GM18870 (cell line): ENCODE results near the gene ARHGAP27.
"Not testable (repeated sequence)": the region's sequence is repeated elsewhere in the genome, so short reads cannot be mapped to it uniquely, and the experiment has no call there.

Experiments
- ATAC-seq: cut with Tn5 transposase; IDR thresholded peaks from one replicate; pipeline ENCODE4 v1.9.1; 2021; ENCODE audit warnings: moderate library complexity; ENCODE audit not compliant: unreplicated experiment

ARHGAP27 gene

DNA sequence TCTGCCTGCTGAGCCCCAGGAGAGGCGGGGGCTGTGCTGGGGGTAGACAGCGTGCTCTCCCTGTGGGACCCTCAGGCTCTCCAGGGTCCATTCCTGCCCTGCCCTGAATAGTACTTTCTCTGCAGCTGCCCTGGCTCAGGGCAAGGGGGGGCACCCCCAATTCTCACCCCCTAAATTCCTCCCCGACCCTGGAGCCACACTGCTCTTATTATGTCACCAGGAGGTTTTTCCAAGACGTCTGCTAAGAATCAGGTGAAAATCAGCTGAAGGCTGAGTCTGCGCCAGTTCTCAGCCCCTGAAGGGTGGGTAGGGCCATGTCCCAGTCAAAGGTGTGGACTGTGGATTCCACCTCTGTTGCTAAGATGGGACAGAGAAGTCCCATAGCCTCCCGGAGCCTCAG, 66.0 kb downstream of the ARHGAP27 start:
- ATAC-seq: no peak

DNA sequence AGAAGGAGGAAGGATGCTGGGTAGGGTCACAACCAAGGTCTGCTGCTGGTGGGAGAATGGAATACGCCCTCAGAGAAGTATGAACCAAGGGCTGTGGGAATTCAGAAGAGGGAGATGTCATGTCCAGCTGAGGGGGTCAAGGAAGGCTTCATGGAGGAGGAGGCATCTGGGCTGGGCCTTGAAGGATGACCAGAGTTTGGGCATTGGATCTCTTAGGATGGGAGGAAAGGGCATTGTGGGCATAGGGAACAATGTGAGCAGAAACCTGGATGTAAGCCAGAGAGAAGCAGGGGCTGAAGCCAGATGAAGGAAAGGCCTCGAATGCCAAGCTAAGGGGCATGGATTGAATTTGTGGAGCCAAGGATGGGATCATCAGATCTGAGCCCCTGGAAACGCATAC, 66.6 kb downstream of the ARHGAP27 start:
- no peak for ATAC-seq

DNA sequence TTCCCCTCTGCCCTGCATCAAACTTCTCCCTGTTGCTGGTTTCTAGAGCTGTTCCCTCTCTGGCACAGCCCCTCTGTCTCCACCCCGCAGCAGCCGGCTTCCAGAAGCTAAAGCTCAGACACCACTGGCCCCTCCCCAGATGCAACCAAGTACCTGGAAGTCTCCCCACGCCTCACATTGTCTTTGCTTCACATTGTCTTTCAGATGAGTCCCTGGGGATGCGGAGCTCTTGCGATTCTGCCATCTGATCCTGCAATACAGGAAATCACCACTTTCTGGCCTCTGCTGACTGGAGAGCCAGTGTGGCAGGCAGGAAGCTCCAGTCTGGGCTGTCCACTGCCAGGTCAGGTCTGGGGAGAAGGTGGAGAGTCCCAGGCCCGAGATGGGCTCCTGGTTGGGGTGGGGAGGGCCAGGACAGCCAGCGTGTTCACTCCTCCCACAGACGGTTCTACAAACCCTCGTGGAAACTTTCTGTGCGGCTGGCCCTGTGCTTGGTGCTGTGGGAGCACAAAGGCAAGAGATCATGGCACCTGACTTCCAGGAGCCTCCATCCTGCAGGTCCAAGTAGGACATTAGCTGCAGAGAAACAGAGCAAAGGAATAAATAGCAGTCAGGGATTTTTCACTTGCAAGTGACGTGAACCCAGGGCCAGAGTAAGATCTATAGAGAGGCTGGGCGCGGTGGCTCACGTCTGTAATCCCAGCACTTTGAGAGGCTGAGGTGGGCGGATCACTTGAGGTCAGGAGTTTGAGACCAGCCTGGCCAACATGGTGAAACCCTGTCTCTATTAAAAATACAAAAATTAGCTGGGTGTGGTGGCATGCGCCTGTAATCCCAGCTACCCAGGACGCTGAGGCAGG, 67.9 kb downstream of the ARHGAP27 start:
- no peak for ATAC-seq

- no peak for ATAC-seq
Measured at GRCh38 chr17:45363498-45363897, 69.2 kb downstream of the ARHGAP27 start.

DNA sequence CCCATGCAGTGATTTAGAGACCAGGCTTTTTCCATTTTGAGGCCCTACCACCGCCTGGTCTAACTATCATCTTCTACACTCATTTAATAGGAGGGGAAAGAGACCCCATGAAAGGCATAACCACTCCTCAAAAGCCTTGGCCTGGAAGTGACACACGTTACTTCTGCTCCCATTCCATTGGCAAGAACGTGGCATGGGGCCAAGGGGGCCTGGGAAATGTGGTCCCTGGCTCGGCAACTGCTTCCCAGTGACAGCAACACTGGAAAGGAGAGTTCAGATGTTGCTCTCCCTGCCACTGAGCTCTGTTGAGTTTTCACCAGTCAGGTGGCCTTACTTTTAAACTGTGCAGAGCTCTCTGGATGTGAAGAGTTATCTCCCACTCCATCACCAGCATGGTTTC, 70.7 kb downstream of the ARHGAP27 start:
- ATAC-seq: no peak

DNA sequence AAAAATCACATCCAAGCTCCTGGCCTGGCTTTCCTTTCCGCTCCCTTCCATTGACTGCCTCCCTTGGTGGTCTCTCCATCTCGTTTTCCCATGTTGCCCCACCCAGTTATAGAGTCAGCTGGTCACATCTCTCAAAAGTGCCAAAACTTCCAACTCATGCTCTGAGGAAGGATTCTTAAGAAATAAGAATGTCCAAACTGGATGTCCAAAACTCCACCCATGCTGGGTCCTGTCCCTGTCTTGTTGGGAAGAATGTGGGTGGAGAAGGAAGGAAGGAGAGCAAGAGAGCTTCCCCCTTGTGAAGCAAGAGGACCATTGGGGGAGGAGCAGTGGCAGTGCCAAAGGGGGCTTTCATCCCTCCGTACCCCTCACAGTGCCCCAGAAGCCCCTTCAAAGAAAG, 71.2 kb downstream of the ARHGAP27 start:
- ATAC-seq: no peak

DNA sequence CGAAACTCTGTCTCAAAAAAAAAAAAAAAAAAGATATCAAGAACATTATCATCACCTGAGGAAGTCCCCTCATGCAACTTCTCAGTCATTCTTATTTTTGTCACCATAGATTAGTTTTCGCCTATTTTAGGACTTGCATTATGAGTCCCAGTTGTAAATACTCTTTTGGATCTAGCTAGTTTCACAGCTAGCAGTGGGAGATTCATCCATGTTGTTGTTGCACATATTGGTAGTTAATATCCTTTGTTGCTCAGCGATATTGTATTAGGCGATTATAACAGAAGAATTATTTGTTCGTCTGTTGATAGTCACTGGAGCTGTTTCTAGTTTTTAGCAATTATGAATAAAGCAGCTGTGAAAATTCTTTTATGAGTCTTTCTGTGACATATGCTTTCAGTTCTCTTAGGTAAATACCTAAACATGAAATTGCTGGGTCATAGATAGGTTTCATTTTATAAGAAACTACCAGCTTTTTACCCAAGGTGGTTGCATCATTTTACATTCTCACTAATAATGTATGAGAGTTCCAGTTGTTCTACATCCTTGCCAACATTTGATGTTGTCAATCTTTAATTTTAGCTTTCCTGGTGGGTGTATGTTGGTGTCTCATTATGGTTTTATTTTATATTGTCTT, 75.2 kb downstream of the ARHGAP27 start:
- no peak for ATAC-seq

DNA sequence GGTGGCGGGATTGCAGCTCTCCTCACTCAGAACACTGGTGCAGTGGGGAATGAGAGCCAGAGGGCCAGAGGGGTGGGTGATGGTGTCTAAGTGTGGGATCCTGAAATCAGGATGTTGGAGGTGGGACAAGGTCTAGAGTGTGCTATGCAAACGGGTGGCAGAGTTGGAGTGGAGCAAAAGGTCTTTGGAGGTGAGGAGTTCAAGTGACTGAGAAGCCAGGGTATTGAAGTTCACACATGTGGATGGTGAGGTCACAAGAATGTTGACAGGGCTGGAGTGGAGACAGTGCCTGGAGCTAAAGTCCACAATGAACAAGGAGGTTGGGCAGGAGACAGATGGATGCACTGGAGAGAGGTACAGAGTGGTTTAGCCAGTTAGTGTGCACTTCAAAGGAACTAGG, 77.6 kb downstream of the ARHGAP27 start:
- ATAC-seq: no peak

DNA sequence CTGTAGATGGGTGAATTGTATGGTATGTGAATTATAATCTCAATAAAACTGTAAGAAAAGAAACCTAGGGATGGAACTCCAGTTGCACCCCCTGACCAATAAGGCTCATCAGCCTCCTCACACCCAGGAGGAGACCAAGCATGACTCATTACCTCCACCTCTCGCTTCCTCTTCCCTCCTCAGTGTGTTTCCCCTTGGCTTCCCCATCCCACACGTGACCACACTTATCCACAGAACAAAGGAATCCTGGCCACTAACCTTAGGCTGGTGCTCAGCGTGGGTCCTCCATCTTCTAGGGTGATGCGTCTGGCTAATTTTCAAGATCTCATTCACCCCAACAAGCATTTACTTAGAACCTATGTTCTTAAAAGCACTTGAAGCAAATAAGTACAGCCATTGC, 79.6 kb downstream of the ARHGAP27 start:
- ATAC-seq: no peak

DNA sequence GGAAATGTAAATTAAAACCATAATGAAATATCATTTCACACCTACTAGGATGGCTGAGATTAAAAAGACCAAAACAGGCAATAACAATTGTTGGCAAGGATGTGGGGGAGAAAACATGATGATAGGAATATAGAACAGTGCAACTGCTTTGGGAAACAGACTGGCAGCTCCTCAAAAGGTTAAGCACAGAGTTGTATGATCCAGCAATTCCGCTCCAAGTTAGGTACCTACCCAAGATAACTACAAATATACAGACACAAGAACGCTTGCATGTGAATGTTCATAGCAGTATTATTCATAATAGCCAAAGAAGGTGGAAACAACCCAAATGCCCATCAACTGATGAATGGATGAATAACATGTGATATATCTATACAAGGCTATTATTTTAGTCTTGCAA, 80.8 kb downstream of the ARHGAP27 start:
- no peak for ATAC-seq

- no peak for ATAC-seq
Measured at GRCh38 chr17:45347444-45347843, 85.2 kb downstream of the ARHGAP27 start.

- no peak for ATAC-seq
Measured at GRCh38 chr17:45346216-45347015, 86.3 kb downstream of the ARHGAP27 start.

- no peak for ATAC-seq
Measured at GRCh38 chr17:45345554-45346215, 87.0 kb downstream of the ARHGAP27 start.

GRCh38 chr17:45345246-45345553, 87.5 kb downstream of the ARHGAP27 start:
- no peak for ATAC-seq

GRCh38 chr17:45343967-45344664, 88.6 kb downstream of the ARHGAP27 start:
- ATAC-seq: not testable (repeated sequence)
